Activated CD4-positive, CD25-positive, alpha-beta regulatory T cell treated with anti-CD3 and anti-CD28 coated beads, Interleukin-2, amount 50 U/mL, for 16 hours (primary cell): ENCODE measurements around the gene TAOK1.

ENCODE experiments used
- DNase-seq: peaks from one replicate; pipeline ENCODE4 v3.0.0-alpha.2; 2020; ENCODE audit warnings: low read depth, low spot score

Gene TAOK1

DNA sequence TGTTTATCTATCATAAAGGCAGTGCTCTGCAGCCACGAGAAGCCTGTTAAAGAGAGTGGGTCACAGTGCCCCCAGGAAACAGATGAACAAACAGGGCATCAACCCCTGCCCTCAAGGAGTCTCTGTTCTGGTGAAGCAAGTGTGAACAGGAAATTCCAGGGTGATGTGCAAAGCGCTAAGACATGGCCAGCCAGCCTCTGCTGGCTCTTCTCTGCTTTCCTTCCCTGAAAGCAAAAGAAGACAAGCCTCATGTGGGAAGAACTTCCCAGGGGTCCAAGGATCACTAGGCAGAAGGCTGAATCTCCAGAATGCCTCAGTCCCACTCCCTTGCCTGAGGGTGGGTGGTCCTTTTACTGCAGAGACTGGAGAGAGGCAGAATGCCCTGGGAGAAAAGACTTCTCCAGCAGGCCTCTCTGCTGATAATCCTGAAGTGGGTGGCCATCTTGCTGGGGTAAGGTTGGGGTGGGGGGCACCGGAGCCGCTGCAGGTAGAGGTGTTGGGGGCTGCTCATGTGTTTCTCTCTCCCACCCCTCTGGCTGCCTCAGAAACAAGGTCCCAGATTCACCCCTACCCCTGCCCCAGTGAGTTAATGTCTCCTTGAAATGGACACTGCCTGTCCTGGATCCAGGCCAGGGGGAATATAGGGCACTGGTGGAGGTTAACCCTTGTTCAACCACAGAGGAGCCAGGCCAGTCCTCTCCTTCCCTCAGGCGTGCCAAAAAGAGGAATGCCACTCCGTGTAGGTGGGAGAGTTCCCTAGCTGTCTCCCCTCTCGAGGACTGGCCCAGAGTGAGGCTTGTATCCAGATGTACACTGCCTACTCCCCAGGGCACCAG, 205.2 kb downstream of the TAOK1 start:
- DNase-seq: no peak

GRCh38 chr17:29595943-29596774, 206.0 kb downstream of the TAOK1 start:
- no peak for DNase-seq

DNA sequence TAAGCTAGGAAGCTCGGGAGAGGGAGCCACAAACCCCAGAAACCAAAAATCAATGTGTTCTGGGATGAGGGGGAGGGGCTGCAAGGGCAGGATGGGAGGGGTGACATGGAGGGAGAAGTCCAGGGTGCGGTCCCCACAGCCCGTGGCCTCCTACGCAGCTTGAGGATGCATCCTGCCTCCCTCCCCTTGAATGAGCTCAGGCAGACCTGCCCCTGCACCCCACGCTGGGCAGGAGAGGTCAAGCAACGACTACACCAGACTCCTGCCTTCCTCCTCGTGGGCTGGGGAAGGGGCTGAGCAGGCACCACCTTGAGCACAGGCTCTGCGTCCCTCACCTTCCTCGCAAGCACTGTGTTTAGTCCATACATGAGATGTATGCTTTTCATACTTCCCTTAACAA, 206.6 kb downstream of the TAOK1 start:
- no peak for DNase-seq

- no peak for DNase-seq
Observed at GRCh38 chr17:29597361-29598172, 207.4 kb downstream of the TAOK1 start.
